Putamen (tissue), 1 donor: ENCODE measurements around the gene NEIL3.
"Not testable (repeated sequence)": the region's sequence is repeated elsewhere in the genome, so short reads cannot be mapped to it uniquely, and the experiment has no call there.

Source experiments
- DNase-seq: peaks from one replicate; pipeline ENCODE4 v3.0.0-alpha.2; 2016; ENCODE audit warnings: low spot score

Gene NEIL3

GRCh38 chr4:177301126-177301639 lies 8.5 kb upstream of the NEIL3 start:
- DNase-seq: no peak

GRCh38 chr4:177302371-177303100 lies 7.1 kb upstream of the NEIL3 start:
- no peak for DNase-seq

- no peak for DNase-seq
These were observed 5.6 kb upstream of the NEIL3 start for GRCh38 chr4:177304094-177304493.

GRCh38 chr4:177304864-177305263 lies 4.8 kb upstream of the NEIL3 start:
- DNase-seq: not testable (repeated sequence)

- DNase-seq: no peak
These were observed 1.5 kb upstream of the NEIL3 start for GRCh38 chr4:177308125-177308524.

- DNase-seq: no peak
These were observed 690 bp upstream of the NEIL3 start for GRCh38 chr4:177308847-177309521.

GRCh38 chr4:177311589-177311988 lies 1.9 kb downstream of the NEIL3 start:
- no peak for DNase-seq

GRCh38 chr4:177313263-177313662 lies 3.6 kb downstream of the NEIL3 start:
- DNase-seq: no peak

GRCh38 chr4:177315767-177316464 lies 6.2 kb downstream of the NEIL3 start:
- no peak for DNase-seq

GRCh38 chr4:177320721-177321120 lies 11.0 kb downstream of the NEIL3 start:
- DNase-seq: no peak

GRCh38 chr4:177321647-177322046 lies 12.0 kb downstream of the NEIL3 start:
- no peak for DNase-seq

- no peak for DNase-seq
These were observed 12.6 kb downstream of the NEIL3 start for GRCh38 chr4:177322266-177322665.

- no peak for DNase-seq
These were observed 13.2 kb downstream of the NEIL3 start for GRCh38 chr4:177322881-177323280.

- DNase-seq: no peak
These were observed 13.7 kb downstream of the NEIL3 start for GRCh38 chr4:177323416-177323815.

- no peak for DNase-seq
These were observed 22.4 kb downstream of the NEIL3 start for GRCh38 chr4:177332119-177332518.

GRCh38 chr4:177339477-177340374 lies 30.1 kb downstream of the NEIL3 start:
- DNase-seq: peak; percentile 18

GRCh38 chr4:177348348-177348747 lies 38.7 kb downstream of the NEIL3 start:
- no peak for DNase-seq

- no peak for DNase-seq
These were observed 39.5 kb downstream of the NEIL3 start for GRCh38 chr4:177349191-177349590.

- DNase-seq: peak; percentile 52
These were observed 42.1 kb downstream of the NEIL3 start for GRCh38 chr4:177351622-177352244.

- DNase-seq: no peak
These were observed 46.5 kb downstream of the NEIL3 start for GRCh38 chr4:177356206-177356605.

- no peak for DNase-seq
These were observed 47.2 kb downstream of the NEIL3 start for GRCh38 chr4:177356921-177357320.
